H1 (cell line): ENCODE data around the gene GADD45B. TPM values are rescaled to one million over a fixed set of nuclear protein-coding genes. Genes with fewer than 3 reads are reported as not detected.

Experiments used
- CREB1 ChIP-seq: IDR thresholded peaks from 2 replicates; pipeline ENCODE4 v1.6.1; 2012; ENCODE audit warnings: inconsistent platforms
- NRF1 ChIP-seq: IDR thresholded peaks from 2 replicates; pipeline ENCODE4 v1.6.1; 2011; ENCODE audit warnings: mild to moderate bottlenecking, low read depth, low read length, improper control_type of control experiment
- polyA plus RNA-seq, 7 experiments: library from polyadenylated mRNA; depleted of rRNA in 3 of 7; stranded (reverse) in 5 of 7; unstranded in 2 of 7; fragments of >200 nt in 5 of 7; fragments of 200-250 nt in 2 of 7; gene quantifications; 1 replicate in 5 of 7; 2 replicates in 1 of 7; 4 replicates in 1 of 7; pipeline versions ENCODE4 v1.2.1 to v1.2.3, GENCODE V29; 2011 to 2013; ENCODE audit warnings: missing spikeins in 2 of 7, mixed read lengths in 2 of 7
- total RNA-seq: library from RNA; stranded (reverse); fragmentation: NEBNext Ultra II Directional; extraction: Animal tissue kit (Norgen Biotek cat#: 25700); gene quantifications from 2 replicates; pipeline ENCODE4 v1.2.1, GENCODE V29; 2021
- TF ChIP-seq, protein P1 (sequence below): fragments of 300-600 bp; sonication (generic); IDR thresholded peaks from 2 replicates; pipeline ENCODE4 v1.7.1; 2012; ENCODE audit warnings: low read length, moderate library complexity, mild to moderate bottlenecking, inconsistent platforms; ENCODE audit not compliant: insufficient replicate concordance

GADD45B gene
- total and polyA plus RNA-seq, 2 of the 8 experiments (the other 6 are each of a cell fraction or from before 2014, with no cell fraction given): 7.4 to 11.4 TPM

DNA sequence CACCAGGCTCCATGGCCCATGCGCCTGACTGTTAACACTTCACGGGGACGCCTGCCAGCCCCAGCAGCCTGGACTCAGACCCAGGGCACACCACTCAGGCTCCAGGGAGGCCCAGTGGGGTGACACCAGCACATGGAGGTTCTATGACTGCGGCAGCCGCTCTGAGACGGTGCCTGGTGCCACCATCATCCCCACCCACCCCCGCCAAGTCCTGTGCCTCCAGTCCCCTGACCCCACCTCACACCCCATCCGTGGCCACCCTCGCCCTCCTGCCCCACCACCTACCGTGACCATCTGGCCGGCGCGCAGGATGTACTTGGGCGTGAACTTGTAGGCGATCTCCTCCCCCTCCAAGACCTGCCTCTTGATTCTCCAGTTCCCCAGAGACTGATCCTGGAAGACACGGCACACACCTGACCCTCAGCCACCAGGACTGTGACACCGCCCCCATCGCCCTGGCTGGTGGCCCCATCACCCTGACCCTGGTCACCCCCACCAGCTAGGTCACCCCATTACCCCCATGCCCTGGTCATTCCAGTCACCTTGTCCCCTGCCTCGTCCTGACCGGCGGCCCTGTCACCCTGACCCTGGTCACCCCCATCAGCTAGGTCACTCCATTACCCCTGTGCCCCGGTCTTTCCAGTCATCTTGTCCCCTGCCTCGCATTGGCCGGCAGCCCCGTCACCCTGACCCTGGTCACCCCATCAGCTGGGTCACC is 43.6 kb upstream of the GADD45B start (continued):
- TF ChIP-seq, protein P1, sequence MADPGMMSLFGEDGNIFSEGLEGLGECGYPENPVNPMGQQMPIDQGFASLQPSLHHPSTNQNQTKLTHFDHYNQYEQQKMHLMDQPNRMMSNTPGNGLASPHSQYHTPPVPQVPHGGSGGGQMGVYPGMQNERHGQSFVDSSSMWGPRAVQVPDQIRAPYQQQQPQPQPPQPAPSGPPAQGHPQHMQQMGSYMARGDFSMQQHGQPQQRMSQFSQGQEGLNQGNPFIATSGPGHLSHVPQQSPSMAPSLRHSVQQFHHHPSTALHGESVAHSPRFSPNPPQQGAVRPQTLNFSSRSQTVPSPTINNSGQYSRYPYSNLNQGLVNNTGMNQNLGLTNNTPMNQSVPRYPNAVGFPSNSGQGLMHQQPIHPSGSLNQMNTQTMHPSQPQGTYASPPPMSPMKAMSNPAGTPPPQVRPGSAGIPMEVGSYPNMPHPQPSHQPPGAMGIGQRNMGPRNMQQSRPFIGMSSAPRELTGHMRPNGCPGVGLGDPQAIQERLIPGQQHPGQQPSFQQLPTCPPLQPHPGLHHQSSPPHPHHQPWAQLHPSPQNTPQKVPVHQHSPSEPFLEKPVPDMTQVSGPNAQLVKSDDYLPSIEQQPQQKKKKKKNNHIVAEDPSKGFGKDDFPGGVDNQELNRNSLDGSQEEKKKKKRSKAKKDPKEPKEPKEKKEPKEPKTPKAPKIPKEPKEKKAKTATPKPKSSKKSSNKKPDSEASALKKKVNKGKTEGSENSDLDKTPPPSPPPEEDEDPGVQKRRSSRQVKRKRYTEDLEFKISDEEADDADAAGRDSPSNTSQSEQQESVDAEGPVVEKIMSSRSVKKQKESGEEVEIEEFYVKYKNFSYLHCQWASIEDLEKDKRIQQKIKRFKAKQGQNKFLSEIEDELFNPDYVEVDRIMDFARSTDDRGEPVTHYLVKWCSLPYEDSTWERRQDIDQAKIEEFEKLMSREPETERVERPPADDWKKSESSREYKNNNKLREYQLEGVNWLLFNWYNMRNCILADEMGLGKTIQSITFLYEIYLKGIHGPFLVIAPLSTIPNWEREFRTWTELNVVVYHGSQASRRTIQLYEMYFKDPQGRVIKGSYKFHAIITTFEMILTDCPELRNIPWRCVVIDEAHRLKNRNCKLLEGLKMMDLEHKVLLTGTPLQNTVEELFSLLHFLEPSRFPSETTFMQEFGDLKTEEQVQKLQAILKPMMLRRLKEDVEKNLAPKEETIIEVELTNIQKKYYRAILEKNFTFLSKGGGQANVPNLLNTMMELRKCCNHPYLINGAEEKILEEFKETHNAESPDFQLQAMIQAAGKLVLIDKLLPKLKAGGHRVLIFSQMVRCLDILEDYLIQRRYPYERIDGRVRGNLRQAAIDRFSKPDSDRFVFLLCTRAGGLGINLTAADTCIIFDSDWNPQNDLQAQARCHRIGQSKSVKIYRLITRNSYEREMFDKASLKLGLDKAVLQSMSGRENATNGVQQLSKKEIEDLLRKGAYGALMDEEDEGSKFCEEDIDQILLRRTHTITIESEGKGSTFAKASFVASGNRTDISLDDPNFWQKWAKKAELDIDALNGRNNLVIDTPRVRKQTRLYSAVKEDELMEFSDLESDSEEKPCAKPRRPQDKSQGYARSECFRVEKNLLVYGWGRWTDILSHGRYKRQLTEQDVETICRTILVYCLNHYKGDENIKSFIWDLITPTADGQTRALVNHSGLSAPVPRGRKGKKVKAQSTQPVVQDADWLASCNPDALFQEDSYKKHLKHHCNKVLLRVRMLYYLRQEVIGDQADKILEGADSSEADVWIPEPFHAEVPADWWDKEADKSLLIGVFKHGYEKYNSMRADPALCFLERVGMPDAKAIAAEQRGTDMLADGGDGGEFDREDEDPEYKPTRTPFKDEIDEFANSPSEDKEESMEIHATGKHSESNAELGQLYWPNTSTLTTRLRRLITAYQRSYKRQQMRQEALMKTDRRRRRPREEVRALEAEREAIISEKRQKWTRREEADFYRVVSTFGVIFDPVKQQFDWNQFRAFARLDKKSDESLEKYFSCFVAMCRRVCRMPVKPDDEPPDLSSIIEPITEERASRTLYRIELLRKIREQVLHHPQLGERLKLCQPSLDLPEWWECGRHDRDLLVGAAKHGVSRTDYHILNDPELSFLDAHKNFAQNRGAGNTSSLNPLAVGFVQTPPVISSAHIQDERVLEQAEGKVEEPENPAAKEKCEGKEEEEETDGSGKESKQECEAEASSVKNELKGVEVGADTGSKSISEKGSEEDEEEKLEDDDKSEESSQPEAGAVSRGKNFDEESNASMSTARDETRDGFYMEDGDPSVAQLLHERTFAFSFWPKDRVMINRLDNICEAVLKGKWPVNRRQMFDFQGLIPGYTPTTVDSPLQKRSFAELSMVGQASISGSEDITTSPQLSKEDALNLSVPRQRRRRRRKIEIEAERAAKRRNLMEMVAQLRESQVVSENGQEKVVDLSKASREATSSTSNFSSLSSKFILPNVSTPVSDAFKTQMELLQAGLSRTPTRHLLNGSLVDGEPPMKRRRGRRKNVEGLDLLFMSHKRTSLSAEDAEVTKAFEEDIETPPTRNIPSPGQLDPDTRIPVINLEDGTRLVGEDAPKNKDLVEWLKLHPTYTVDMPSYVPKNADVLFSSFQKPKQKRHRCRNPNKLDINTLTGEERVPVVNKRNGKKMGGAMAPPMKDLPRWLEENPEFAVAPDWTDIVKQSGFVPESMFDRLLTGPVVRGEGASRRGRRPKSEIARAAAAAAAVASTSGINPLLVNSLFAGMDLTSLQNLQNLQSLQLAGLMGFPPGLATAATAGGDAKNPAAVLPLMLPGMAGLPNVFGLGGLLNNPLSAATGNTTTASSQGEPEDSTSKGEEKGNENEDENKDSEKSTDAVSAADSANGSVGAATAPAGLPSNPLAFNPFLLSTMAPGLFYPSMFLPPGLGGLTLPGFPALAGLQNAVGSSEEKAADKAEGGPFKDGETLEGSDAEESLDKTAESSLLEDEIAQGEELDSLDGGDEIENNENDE: no peak
- TF ChIP-seq CREB1 (no peak), NRF1 (no peak)
